HepG2 (cell line): ENCODE results near the gene KCNH1. TPM values are rescaled to one million over a fixed set of nuclear protein-coding genes. Genes with fewer than 3 reads are reported as not detected.

Experiments used
- CCDC6 ChIP-seq: sonication (generic); formaldehyde crosslinking; IDR thresholded peaks from 2 replicates; pipeline ENCODE4 v1.8.1; 2022; ENCODE audit warnings: mild to moderate bottlenecking, missing genetic modification reagents, moderate library complexity
- FLYWCH1 ChIP-seq: sonication (generic); formaldehyde crosslinking; IDR thresholded peaks from 2 replicates; pipeline ENCODE4 v1.8.1; 2023; ENCODE audit warnings: mild to moderate bottlenecking, missing genetic modification reagents
- FOXA3 ChIP-seq: IDR thresholded peaks from 2 replicates; pipeline ENCODE4 v1.6.1; 2016; ENCODE audit warnings: missing genetic modification reagents, missing compliant biosample characterization
- FOXP1 ChIP-seq, 2 experiments: fragments of 450-650 bp in 1 of 2; IDR thresholded peaks; 2 replicates each; pipeline ENCODE4 v1.6.1; 2017 to 2018; ENCODE audit warnings: antibody characterized with exemption in 1 of 2
- GABPA ChIP-seq, 2 experiments: IDR thresholded peaks; 2 replicates each; pipeline ENCODE4 v1.6.1; 2011 to 2016; ENCODE audit warnings: low read depth in 2 of 2, low read length in 1 of 2, missing biosample characterization in 1 of 2, missing genetic modification characterization in 1 of 2
- KDM6A ChIP-seq: IDR thresholded peaks from 2 replicates; pipeline ENCODE4 v1.6.1; 2016; ENCODE audit warnings: low read depth
- KMT2A ChIP-seq: sonication (generic); formaldehyde crosslinking; IDR thresholded peaks from 2 replicates; pipeline ENCODE4 v1.4.0; 2020; ENCODE audit warnings: missing genetic modification reagents
- RARG ChIP-seq: sonication (generic); formaldehyde crosslinking; IDR thresholded peaks from 2 replicates; pipeline ENCODE4 v1.4.0; 2020; ENCODE audit warnings: low read depth, mild to moderate bottlenecking, missing genetic modification reagents
- RELA ChIP-seq: sonication (generic); formaldehyde crosslinking; IDR thresholded peaks from 2 replicates; pipeline ENCODE4 v1.4.0; 2020; ENCODE audit warnings: missing genetic modification reagents
- RNF2 ChIP-seq: fragments of 450-650 bp; conservative IDR thresholded peaks from 2 replicates; pipeline ENCODE4 v1.6.1; 2016; ENCODE audit warnings: low read depth
- SRSF1 ChIP-seq: fragments of 200-400 bp; formaldehyde crosslinking; optimal IDR thresholded peaks from 2 replicates; pipeline ENCODE3; 2017; ENCODE audit warnings: mild to moderate bottlenecking, low read depth, low read length, moderate library complexity
- SYNCRIP ChIP-seq: fragments of 200-400 bp; formaldehyde crosslinking; IDR thresholded peaks from 2 replicates; pipeline ENCODE4 v1.6.1; 2018; ENCODE audit warnings: mild to moderate bottlenecking, low read depth, low read length; ENCODE audit not compliant: insufficient read depth
- ZBTB1 ChIP-seq: sonication (generic); formaldehyde crosslinking; IDR thresholded peaks from 2 replicates; pipeline ENCODE4 v1.4.0; 2020; ENCODE audit warnings: missing genetic modification reagents, borderline replicate concordance
- ZFP90 ChIP-seq: sonication (generic); formaldehyde crosslinking; IDR thresholded peaks from 2 replicates; pipeline ENCODE4 v1.8.0; 2022; ENCODE audit warnings: missing genetic modification reagents, mild to moderate bottlenecking, inconsistent platforms, borderline replicate concordance
- ZNF24 ChIP-seq: fragments of 450-650 bp; IDR thresholded peaks from 2 replicates; pipeline ENCODE4 v1.6.1; 2017; ENCODE audit warnings: antibody characterized with exemption, mild to moderate bottlenecking
- ZNF484 ChIP-seq: sonication (generic); formaldehyde crosslinking; IDR thresholded peaks from 2 replicates; pipeline ENCODE4 v1.5.1; 2020; ENCODE audit warnings: mild to moderate bottlenecking, low read depth, missing genetic modification reagents, borderline replicate concordance
- ZNF720 ChIP-seq: sonication (generic); formaldehyde crosslinking; IDR thresholded peaks from 2 replicates; pipeline ENCODE4 v1.4.0; 2020; ENCODE audit warnings: missing genetic modification reagents
- ZNF768 ChIP-seq: sonication (generic); formaldehyde crosslinking; IDR thresholded peaks from 2 replicates; pipeline ENCODE4 v1.4.0; 2020; ENCODE audit warnings: missing genetic modification reagents
- polyA plus RNA-seq, 8 experiments: library from polyadenylated mRNA; depleted of rRNA in 3 of 8; stranded (reverse) in 7 of 8; unstranded in 1 of 8; fragments of >200 nt; fragmentation: Illumina TruSeq in 4 of 8; extraction: Trizol in 4 of 8; gene quantifications; 2 replicates each; pipeline versions ENCODE4 v1.2.1 to v1.2.3, GENCODE V29; 2011 to 2016; ENCODE audit warnings: low read depth in 4 of 8, missing spikeins in 1 of 8, mixed read lengths in 1 of 8; ENCODE audit not compliant: insufficient read depth in 1 of 8
- total RNA-seq, 5 experiments: library from RNA; depleted of rRNA; stranded (reverse); fragments of >200 nt; fragmentation: Illumina TruSeq; extraction: Trizol; gene quantifications; 2 replicates each; pipeline ENCODE4 v1.2.3, GENCODE V29; 2016; ENCODE audit warnings: low read depth in 1 of 5
- TF ChIP-seq, protein P1 (sequence below): sonication (generic); formaldehyde crosslinking; IDR thresholded peaks from 2 replicates; pipeline ENCODE4 v1.4.0; 2020; ENCODE audit warnings: mild to moderate bottlenecking, low read depth, missing genetic modification reagents
- TF ChIP-seq, protein P2 (sequence below): sonication (generic); formaldehyde crosslinking; IDR thresholded peaks from 2 replicates; pipeline ENCODE4 v1.8.0; 2022; ENCODE audit warnings: mild to moderate bottlenecking, missing genetic modification reagents; ENCODE audit not compliant: insufficient replicate concordance
- TF ChIP-seq, protein P3 (sequence below): sonication (generic); formaldehyde crosslinking; IDR thresholded peaks from 2 replicates; pipeline ENCODE4 v1.4.0; 2020; ENCODE audit warnings: missing genetic modification reagents
- TF ChIP-seq, protein P4 (sequence below): sonication (generic); formaldehyde crosslinking; IDR thresholded peaks from 2 replicates; pipeline ENCODE4 v1.9.0; 2021; ENCODE audit warnings: missing genetic modification reagents, mild to moderate bottlenecking, borderline replicate concordance

Gene KCNH1
- total and polyA plus RNA-seq, 2 of the 13 experiments (the other 11 are each of a cell fraction or from before 2014, with no cell fraction given): not detected

DNA sequence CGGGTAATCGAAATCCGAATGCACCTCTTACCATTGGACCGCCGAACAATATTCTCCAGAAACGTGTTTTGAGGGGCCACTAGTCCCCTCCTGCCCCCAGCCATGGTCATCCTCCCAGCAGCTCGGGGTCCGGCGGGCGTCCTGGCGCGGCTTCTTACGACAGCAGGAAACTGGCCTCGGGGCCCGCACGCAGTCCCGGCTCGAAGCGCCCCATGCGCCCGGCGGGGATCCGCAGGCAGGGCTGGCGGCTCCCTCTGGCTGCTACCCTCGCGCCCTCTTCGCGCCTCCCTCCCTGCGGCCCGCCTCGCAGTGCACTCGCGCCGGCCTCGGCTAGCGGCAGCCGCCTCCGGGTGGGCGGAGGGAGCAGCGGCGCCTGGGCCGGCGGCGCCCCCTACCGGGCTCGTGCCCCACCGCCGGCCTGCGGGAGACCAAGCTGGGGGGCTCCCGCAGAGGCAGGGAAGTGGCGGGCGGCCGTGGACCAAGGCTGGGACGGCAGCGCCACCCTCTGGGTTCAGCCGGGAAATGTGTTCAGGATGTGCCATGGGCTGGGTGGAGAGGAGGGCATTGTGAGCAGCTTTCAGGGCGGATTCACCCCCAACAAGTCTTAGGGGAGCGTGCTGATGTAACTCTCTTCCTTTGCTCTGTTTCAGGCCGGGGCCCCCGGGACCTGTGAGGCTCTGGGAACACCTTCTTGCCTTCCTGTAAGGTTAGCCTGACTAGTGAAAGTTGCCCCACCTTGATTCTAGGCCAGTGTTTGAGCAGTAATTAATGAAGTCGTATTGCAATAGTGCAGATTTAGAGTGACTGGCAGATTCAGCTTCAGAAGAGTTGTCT is at the start of gene KCNH1 (continued):
- TF ChIP-seq ZNF768 (CRISPR knock-in tag): no peak
- no peak for TF ChIP-seq FLYWCH1 (CRISPR knock-in tag)
- TF ChIP-seq RELA (CRISPR knock-in tag): no peak
- TF ChIP-seq CCDC6 (CRISPR knock-in tag): peak; percentile 83; the same call in 1 of the 2 replicates
- no peak for TF ChIP-seq KDM6A (CRISPR knock-in tag)
- TF ChIP-seq KMT2A (CRISPR knock-in tag): no peak
- TF ChIP-seq SRSF1: no peak
- no peak for TF ChIP-seq ZNF720
- TF ChIP-seq, protein P1, sequence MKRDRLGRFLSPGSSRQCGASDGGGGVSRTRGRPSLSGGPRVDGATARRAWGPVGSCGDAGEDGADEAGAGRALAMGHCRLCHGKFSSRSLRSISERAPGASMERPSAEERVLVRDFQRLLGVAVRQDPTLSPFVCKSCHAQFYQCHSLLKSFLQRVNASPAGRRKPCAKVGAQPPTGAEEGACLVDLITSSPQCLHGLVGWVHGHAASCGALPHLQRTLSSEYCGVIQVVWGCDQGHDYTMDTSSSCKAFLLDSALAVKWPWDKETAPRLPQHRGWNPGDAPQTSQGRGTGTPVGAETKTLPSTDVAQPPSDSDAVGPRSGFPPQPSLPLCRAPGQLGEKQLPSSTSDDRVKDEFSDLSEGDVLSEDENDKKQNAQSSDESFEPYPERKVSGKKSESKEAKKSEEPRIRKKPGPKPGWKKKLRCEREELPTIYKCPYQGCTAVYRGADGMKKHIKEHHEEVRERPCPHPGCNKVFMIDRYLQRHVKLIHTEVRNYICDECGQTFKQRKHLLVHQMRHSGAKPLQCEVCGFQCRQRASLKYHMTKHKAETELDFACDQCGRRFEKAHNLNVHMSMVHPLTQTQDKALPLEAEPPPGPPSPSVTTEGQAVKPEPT (CRISPR knock-in tag): no peak; the same call in 1 of the 2 replicates
- peak; percentile 87 for TF ChIP-seq RNF2
- no peak for TF ChIP-seq FOXA3 (CRISPR knock-in tag)
- no peak for TF ChIP-seq ZNF484 (CRISPR knock-in tag)
- TF ChIP-seq SYNCRIP: no peak
- TF ChIP-seq ZBTB1: no peak
- no peak for TF ChIP-seq RARG (CRISPR knock-in tag)
- TF ChIP-seq ZFP90 (CRISPR knock-in tag): peak; percentile 61; the same call in 1 of the 2 replicates
- no peak for TF ChIP-seq ZNF24
- TF ChIP-seq, protein P2, sequence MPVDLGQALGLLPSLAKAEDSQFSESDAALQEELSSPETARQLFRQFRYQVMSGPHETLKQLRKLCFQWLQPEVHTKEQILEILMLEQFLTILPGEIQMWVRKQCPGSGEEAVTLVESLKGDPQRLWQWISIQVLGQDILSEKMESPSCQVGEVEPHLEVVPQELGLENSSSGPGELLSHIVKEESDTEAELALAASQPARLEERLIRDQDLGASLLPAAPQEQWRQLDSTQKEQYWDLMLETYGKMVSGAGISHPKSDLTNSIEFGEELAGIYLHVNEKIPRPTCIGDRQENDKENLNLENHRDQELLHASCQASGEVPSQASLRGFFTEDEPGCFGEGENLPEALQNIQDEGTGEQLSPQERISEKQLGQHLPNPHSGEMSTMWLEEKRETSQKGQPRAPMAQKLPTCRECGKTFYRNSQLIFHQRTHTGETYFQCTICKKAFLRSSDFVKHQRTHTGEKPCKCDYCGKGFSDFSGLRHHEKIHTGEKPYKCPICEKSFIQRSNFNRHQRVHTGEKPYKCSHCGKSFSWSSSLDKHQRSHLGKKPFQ (CRISPR knock-in tag): no peak
- no peak for TF ChIP-seq GABPA (IDR thresholded peaks at IDR 0.05; ENCODE audit: low read depth, low read length)
- no peak for TF ChIP-seq GABPA (CRISPR knock-in tag; IDR thresholded peaks at IDR 0.05; ENCODE audit: low read depth)
- TF ChIP-seq, protein P3, sequence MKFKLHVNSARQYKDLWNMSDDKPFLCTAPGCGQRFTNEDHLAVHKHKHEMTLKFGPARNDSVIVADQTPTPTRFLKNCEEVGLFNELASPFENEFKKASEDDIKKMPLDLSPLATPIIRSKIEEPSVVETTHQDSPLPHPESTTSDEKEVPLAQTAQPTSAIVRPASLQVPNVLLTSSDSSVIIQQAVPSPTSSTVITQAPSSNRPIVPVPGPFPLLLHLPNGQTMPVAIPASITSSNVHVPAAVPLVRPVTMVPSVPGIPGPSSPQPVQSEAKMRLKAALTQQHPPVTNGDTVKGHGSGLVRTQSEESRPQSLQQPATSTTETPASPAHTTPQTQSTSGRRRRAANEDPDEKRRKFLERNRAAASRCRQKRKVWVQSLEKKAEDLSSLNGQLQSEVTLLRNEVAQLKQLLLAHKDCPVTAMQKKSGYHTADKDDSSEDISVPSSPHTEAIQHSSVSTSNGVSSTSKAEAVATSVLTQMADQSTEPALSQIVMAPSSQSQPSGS (CRISPR knock-in tag): no peak
- TF ChIP-seq, protein P4, sequence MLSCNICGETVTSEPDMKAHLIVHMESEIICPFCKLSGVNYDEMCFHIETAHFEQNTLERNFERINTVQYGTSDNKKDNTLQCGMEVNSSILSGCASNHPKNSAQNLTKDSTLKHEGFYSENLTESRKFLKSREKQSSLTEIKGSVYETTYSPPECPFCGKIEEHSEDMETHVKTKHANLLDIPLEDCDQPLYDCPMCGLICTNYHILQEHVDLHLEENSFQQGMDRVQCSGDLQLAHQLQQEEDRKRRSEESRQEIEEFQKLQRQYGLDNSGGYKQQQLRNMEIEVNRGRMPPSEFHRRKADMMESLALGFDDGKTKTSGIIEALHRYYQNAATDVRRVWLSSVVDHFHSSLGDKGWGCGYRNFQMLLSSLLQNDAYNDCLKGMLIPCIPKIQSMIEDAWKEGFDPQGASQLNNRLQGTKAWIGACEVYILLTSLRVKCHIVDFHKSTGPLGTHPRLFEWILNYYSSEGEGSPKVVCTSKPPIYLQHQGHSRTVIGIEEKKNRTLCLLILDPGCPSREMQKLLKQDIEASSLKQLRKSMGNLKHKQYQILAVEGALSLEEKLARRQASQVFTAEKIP (CRISPR knock-in tag): no peak
- TF ChIP-seq FOXP1 (IDR thresholded peaks at IDR 0.05): no peak
- no peak for TF ChIP-seq FOXP1 (CRISPR knock-in tag; IDR thresholded peaks at IDR 0.05)
